Gastrocnemius medialis (tissue), 4 donors: Measurements from ENCODE around the gene RAB6B. TPM values are rescaled to one million over a fixed set of nuclear protein-coding genes. Genes with fewer than 3 reads are reported as not detected.

Experiments
- ATAC-seq, 2 donors: fragments of 150-250 bp; one replicate each; pipeline ENCODE4 v1.9.1; 2016
- DNase-seq, 2 donors: peaks; one replicate each; pipeline ENCODE4 v3.0.0-alpha.2; 2019
- H3K27ac ChIP-seq, 4 donors: fragments of 200-600 bp; sonication (generic); 1 replicate in 1 of 4; 2 replicates in 3 of 4; pipeline ENCODE4 v1.5.1; 2016 to 2018; ENCODE audit warnings: mild to moderate bottlenecking in 2 of 4, moderate library complexity in 1 of 4
- H3K27me3 ChIP-seq, 3 donors: fragments of 200-600 bp; sonication (generic) in 2 of 3; 1 replicate in 1 of 3; 2 replicates in 2 of 3; pipeline versions ENCODE4 v1.5.1 to v1.6.0; 2016 to 2019; ENCODE audit warnings: mild to moderate bottlenecking in 1 of 3, moderate library complexity in 1 of 3
- H3K36me3 ChIP-seq, 2 donors: fragments of 200-600 bp; sonication (generic) in 1 of 2; one replicate each; pipeline ENCODE4 v1.5.1; 2017 to 2018
- H3K4me1 ChIP-seq, 2 donors: fragments of 200-600 bp; sonication (generic) in 1 of 2; one replicate each; pipeline ENCODE4 v1.5.1; 2016 to 2017; ENCODE audit warnings: mild to moderate bottlenecking in 2 of 2
- H3K4me3 ChIP-seq, 4 donors: fragments of 200-600 bp; sonication (generic) in 3 of 4; 1 replicate in 1 of 4; 2 replicates in 3 of 4; pipeline ENCODE4 v1.5.1; 2016 to 2019; ENCODE audit warnings: mild to moderate bottlenecking in 2 of 4
- H3K9me3 ChIP-seq, 3 donors: fragments of 200-600 bp; sonication (generic) in 2 of 3; 1 replicate in 1 of 3; 2 replicates in 2 of 3; pipeline ENCODE4 v1.5.1; 2016 to 2019
- CTCF ChIP-seq, 5 experiments: fragments of 450-650 bp in 3 of 5; fragments of 200-600 bp in 2 of 5; sonication (generic) in 2 of 5; IDR thresholded peaks in 4 of 5; conservative IDR thresholded peaks in 1 of 5; 1 replicate in 4 of 5; 2 replicates in 1 of 5; pipeline ENCODE4 v1.5.1; 2016 to 2019; ENCODE audit warnings: antibody characterized with exemption in 5 of 5, mild to moderate bottlenecking in 3 of 5, moderate library complexity in 3 of 5
- POLR2A ChIP-seq, 2 donors: fragments of 450-650 bp; IDR thresholded peaks; one replicate each; pipeline ENCODE4 v1.6.1; 2017; ENCODE audit warnings: antibody characterized with exemption in 2 of 2, mild to moderate bottlenecking in 2 of 2, moderate library complexity in 2 of 2
- in situ Hi-C, 4 donors: fragments of 200-750 bp; cut with MboI; loops; one replicate each; pipeline versions ENCODE4 v1.15.0 to v1.8.0; 2017; ENCODE audit warnings: low sequenced_read_pairs in 4 of 4
- intact Hi-C: fragments of 100-400 bp; cut with DNase I; formaldehyde crosslinking; loops from one replicate; pipeline ENCODE4 v1.15.1; 2023; ENCODE audit warnings: low total_unique reads
- total RNA-seq, 4 donors: library from RNA; depleted of rRNA; stranded (reverse); fragments of >200 nt; gene quantifications; one replicate each; pipeline versions ENCODE4 v1.1.0 to v1.2.3, GENCODE V29; 2016

RAB6B gene
- total RNA-seq, 4 donors from 2014 or later: 0.31 to 1.1 (median 0.72) TPM

GRCh38 chr3:133868758-133869475 is 26.8 kb downstream of the RAB6B start:
- H3K27me3 ChIP-seq: no peaks in the 10 kb centered on the region
- no peaks in the 10 kb centered on the region for H3K4me1 ChIP-seq
- no peak overlapping the region for H3K4me3 ChIP-seq
- no peaks in the 10 kb centered on the region for H3K36me3 ChIP-seq
- H3K27ac ChIP-seq: no peak overlapping the region
- ATAC-seq: no peak
- no peak for DNase-seq
- TF ChIP-seq POLR2A (IDR thresholded peaks at IDR 0.05) (no peak), CTCF (IDR thresholded peaks at IDR 0.05 in 4 of 5, conservative IDR thresholded peaks at IDR 0.05 in 1 of 5) (no peak)
- in situ Hi-C loops (no loop called here), intact Hi-C loops (no loop called here)
- no peaks in the 10 kb centered on the region for H3K9me3 ChIP-seq

- TF ChIP-seq POLR2A (IDR thresholded peaks at IDR 0.05) (no peak), CTCF (IDR thresholded peaks at IDR 0.05 in 4 of 5, conservative IDR thresholded peaks at IDR 0.05 in 1 of 5) (no peak)
- no peak overlapping the region for H3K4me3 ChIP-seq
- H3K9me3 ChIP-seq: no peaks in the 10 kb centered on the region
- no peak for DNase-seq
- no peaks in the 10 kb centered on the region for H3K4me1 ChIP-seq
- intact Hi-C loops (no loop called here), in situ Hi-C loops (no loop called here)
- H3K27me3 ChIP-seq: no peaks in the 10 kb centered on the region
- H3K36me3 ChIP-seq: no peaks in the 10 kb centered on the region
- ATAC-seq: no peak
- H3K27ac ChIP-seq: no peak overlapping the region
These were observed 27.5 kb downstream of the RAB6B start for GRCh38 chr3:133868186-133868585.

GRCh38 chr3:133866141-133866540 is 29.5 kb downstream of the RAB6B start:
- intact Hi-C loops: no loop called here
- in situ Hi-C loops: no loop called here
- Histone ChIP-seq H3K36me3 (no peaks in the 10 kb centered on the region), H3K27ac (no peak overlapping the region), H3K4me3 (no peak overlapping the region), H3K4me1 (no peaks in the 10 kb centered on the region), H3K9me3 (no peaks in the 10 kb centered on the region), H3K27me3 (no peaks in the 10 kb centered on the region)
- TF ChIP-seq POLR2A (IDR thresholded peaks at IDR 0.05): no peak
- TF ChIP-seq CTCF (IDR thresholded peaks at IDR 0.05 in 4 of 5, conservative IDR thresholded peaks at IDR 0.05 in 1 of 5): no peak
- DNase-seq (no peak), ATAC-seq (no peak)

- no peak overlapping the region for H3K27ac ChIP-seq
- no peaks in the 10 kb centered on the region for H3K36me3 ChIP-seq
- DNase-seq (no peak), ATAC-seq (no peak)
- intact Hi-C loops: no loop called here
- H3K4me3 ChIP-seq: no peak overlapping the region
- no peaks in the 10 kb centered on the region for H3K4me1 ChIP-seq
- in situ Hi-C loops: no loop called here
- no peaks in the 10 kb centered on the region for H3K27me3 ChIP-seq
- H3K9me3 ChIP-seq: no peaks in the 10 kb centered on the region
- TF ChIP-seq CTCF (IDR thresholded peaks at IDR 0.05 in 4 of 5, conservative IDR thresholded peaks at IDR 0.05 in 1 of 5) (no peak), POLR2A (IDR thresholded peaks at IDR 0.05) (no peak)
These were observed 30.4 kb downstream of the RAB6B start for GRCh38 chr3:133865136-133865855.
